K562 (cell line): ENCODE results near the gene TIMM10. TPM values are rescaled to one million over a fixed set of nuclear protein-coding genes. Genes with fewer than 3 reads are reported as not detected.

Source experiments
- ATAC-seq: fragments of 200-7000 bp; cut with Tn5 transposase; 3 replicates; pipeline ENCODE4 v1.9.1; 2020; ENCODE audit warnings: moderate library complexity
- BruUV-seq: library from RNA; stranded (reverse); fragments of 400-500 nt; replicated peaks from 2 replicates; lab custom pipeline; 2021; lab: Mats Ljungman, UMichigan
- CTCF ChIA-PET: fragments of 300-600 bp; formaldehyde crosslinking; extraction: SDS; loops from one replicate; lab custom pipeline; 2021; ENCODE audit warnings: low intra/inter-chr PET ratio; lab: Yijun Ruan, JAX
- POLR2A ChIA-PET: fragments of 300-600, 350-650 bp; sonication (Branson Sonifier 250); formaldehyde crosslinking; extraction: SDS; loops from one replicate; lab custom pipeline; 2021; ENCODE audit warnings: antibody characterized with exemption, inconsistent platforms; lab: Yijun Ruan, JAX
- DNase-seq, 4 experiments: peaks; one replicate each; pipeline versions ENCODE4 v3.0.0 to v3.0.0-alpha.2; 2011 to 2018; ENCODE audit warnings: low spot score in 3 of 4, mixed read lengths in 3 of 4; ENCODE audit errors: extremely low read depth in 1 of 4
- FAIRE-seq: peaks from 2 replicates; lab custom pipeline; 2011; peaks lifted over from hg19 to GRCh38; lab: Jason Lieb, UNC
- H2AFZ ChIP-seq: 2 replicates; pipeline ENCODE4 v1.6.0; 2011; ENCODE audit warnings: low read depth, low read length, control low read depth, inconsistent platforms
- H3K27ac ChIP-seq: fragments of 200-600 bp; 3 replicates; pipeline ENCODE4 v1.8.0; 2011; ENCODE audit warnings: low read depth, mild to moderate bottlenecking, control low read depth, inconsistent platforms, low read length, moderate library complexity, mixed read lengths; ENCODE audit errors: extremely low read depth
- H3K27me3 ChIP-seq, 2 experiments: fragments of 300-600 bp in 1 of 2; 2 replicates in 1 of 2; 3 replicates in 1 of 2; pipeline versions ENCODE4 v1.6.0 to v1.8.0; 2011; ENCODE audit warnings: inconsistent platforms in 2 of 2, low read length in 2 of 2, mild to moderate bottlenecking in 1 of 2, mixed read lengths in 1 of 2, moderate library complexity in 1 of 2; ENCODE audit not compliant: control insufficient read depth in 2 of 2, insufficient read depth in 2 of 2
- H3K36me3 ChIP-seq: fragments of 300-600 bp; 3 replicates; pipeline ENCODE4 v1.8.0; 2011; ENCODE audit warnings: mild to moderate bottlenecking, low read length, inconsistent platforms; ENCODE audit not compliant: control insufficient read depth, insufficient read depth
- H3K4me1 ChIP-seq, 2 experiments: fragments of 200-600 bp in 1 of 2; replicated peaks in 1 of 2; 2 replicates in 1 of 2; 3 replicates in 1 of 2; pipeline versions ENCODE4 v1.5.1 to v1.8.0; 2011; ENCODE audit warnings: inconsistent platforms in 2 of 2, low read length in 2 of 2, mild to moderate bottlenecking in 1 of 2, mixed read lengths in 1 of 2, moderate library complexity in 1 of 2; ENCODE audit not compliant: control insufficient read depth in 2 of 2, insufficient read depth in 2 of 2
- H3K4me2 ChIP-seq: 2 replicates; pipeline ENCODE4 v1.6.1; 2011; ENCODE audit warnings: low read length, control low read depth, inconsistent platforms, mixed read lengths; ENCODE audit not compliant: insufficient read depth
- H3K4me3 ChIP-seq: fragments of 200-600 bp; sonication (generic), shearing (Covaris generic); 2 replicates; pipeline ENCODE4 v1.5.1; 2016; ENCODE audit warnings: control low read depth, inconsistent platforms
- H3K79me2 ChIP-seq: fragments of 200-600 bp; 3 replicates; pipeline ENCODE4 v1.8.0; 2011; ENCODE audit warnings: low read length, inconsistent platforms; ENCODE audit not compliant: control insufficient read depth, insufficient read depth
- H3K9ac ChIP-seq, 2 experiments: 2 replicates each; pipeline versions ENCODE4 v1.6.0 to v1.6.1; 2011; ENCODE audit warnings: low read depth in 2 of 2, low read length in 2 of 2, control low read depth in 1 of 2, inconsistent platforms in 1 of 2, mild to moderate bottlenecking in 1 of 2, mixed read lengths in 1 of 2; ENCODE audit not compliant: insufficient read depth in 1 of 2
- H3K9me1 ChIP-seq: one replicate; pipeline ENCODE4 v1.6.0; 2011; ENCODE audit warnings: inconsistent platforms, mild to moderate bottlenecking, low read length, moderate library complexity; ENCODE audit not compliant: control insufficient read depth, insufficient read depth
- H3K9me3 ChIP-seq: replicated peaks from 2 replicates; pipeline ENCODE4 v1.5.1; 2011; ENCODE audit warnings: low read depth, low read length, inconsistent platforms; ENCODE audit not compliant: control insufficient read depth, insufficient read depth
- H4K20me1 ChIP-seq: replicated peaks from 2 replicates; pipeline ENCODE4 v1.6.1; 2011; ENCODE audit warnings: low read length, inconsistent platforms, mixed read lengths; ENCODE audit not compliant: control insufficient read depth, insufficient read depth
- COPS2 ChIP-seq: fragments of 450-650 bp; conservative IDR thresholded peaks from 2 replicates; pipeline ENCODE4 v1.6.1; 2016; ENCODE audit warnings: mild to moderate bottlenecking, moderate library complexity
- DPF2 ChIP-seq: fragments of 450-650 bp; IDR thresholded peaks from 2 replicates; pipeline ENCODE4 v1.6.1; 2016
- FOXP4 ChIP-seq: sonication (generic); formaldehyde crosslinking; IDR thresholded peaks from 2 replicates; pipeline ENCODE4 v1.8.0; 2022; ENCODE audit warnings: mild to moderate bottlenecking, missing genetic modification reagents, borderline replicate concordance
- NEUROD1 ChIP-seq: fragments of 150-350 bp; IDR thresholded peaks from 2 replicates; pipeline ENCODE4 v1.6.1; 2014; ENCODE audit warnings: borderline replicate concordance, low read length, low read depth; ENCODE audit not compliant: partially characterized antibody
- NR2C2 ChIP-seq, 2 experiments: fragments of 200-800 bp in 1 of 2; sonication (Bioruptor generic) in 1 of 2; sonication (generic) in 1 of 2; formaldehyde crosslinking in 1 of 2; IDR thresholded peaks; 2 replicates each; pipeline versions ENCODE4 v1.6.1 to v1.8.0; 2016 to 2022; ENCODE audit warnings: mild to moderate bottlenecking in 1 of 2, missing compliant biosample characterization in 1 of 2, missing genetic modification characterization in 1 of 2, missing genetic modification reagents in 1 of 2
- ZNF280A ChIP-seq: fragments of 450-650 bp; IDR thresholded peaks from 2 replicates; pipeline ENCODE4 v1.6.1; 2018; ENCODE audit warnings: mild to moderate bottlenecking, low read depth; ENCODE audit not compliant: partially characterized antibody
- ZNF41 ChIP-seq: fragments of 250-450 bp; sonication (Bioruptor Pico); conservative IDR thresholded peaks from 2 replicates; pipeline ENCODE4 v1.4.0; 2020; ENCODE audit warnings: mild to moderate bottlenecking
- ZNF699 ChIP-seq: fragments of 250-450 bp; sonication (Bioruptor Pico); IDR thresholded peaks from 2 replicates; pipeline ENCODE4 v1.8.0; 2021; ENCODE audit warnings: mild to moderate bottlenecking, moderate library complexity; ENCODE audit not compliant: insufficient replicate concordance
- WGBS: fragments of 100-300 bp; shearing (Covaris generic); methylation state at CpG from one replicate; pipeline ENCODE4 v1.1.6; 2016; ENCODE audit warnings: low coverage, mixed read lengths; ENCODE audit not compliant: insufficient coverage; ENCODE audit errors: missing lambda C conversion rate; 5-methylcytosine and 5-hydroxymethylcytosine counted together
- in situ Hi-C: fragments of 300-500 bp; cut with MboI; formaldehyde crosslinking; loops from 4 replicates; pipeline ENCODE4 v1.15.0; 2018; ENCODE audit warnings: inconsistent platforms, mixed read lengths
- intact Hi-C: fragments of 100-400 bp; cut with micrococcal nuclease; formaldehyde crosslinking; loops from 2 replicates; pipeline ENCODE4 v1.14.2; 2022
- polyA plus RNA-seq, 8 experiments: library from polyadenylated mRNA; depleted of rRNA in 4 of 8; stranded (reverse) in 5 of 8; unstranded in 3 of 8; fragments of >200 nt; fragmentation: Nextera tagmentation in 2 of 8; fragmentation: Illumina TruSeq in 1 of 8; extraction: Ambion mirVana in 2 of 8; extraction: Trizol in 1 of 8; gene quantifications; 2 replicates each; pipeline versions ENCODE4 v1.2.1 to v1.2.3, GENCODE V29; 2011 to 2014; ENCODE audit warnings: inconsistent platforms in 1 of 8, missing spikeins in 1 of 8
- total RNA-seq, 7 experiments: library from RNA; depleted of rRNA in 6 of 7; stranded (reverse); fragments of >200 nt in 6 of 7; fragmentation: Illumina TruSeq in 2 of 7; extraction: Trizol in 2 of 7; gene quantifications; 2 replicates each; pipeline versions ENCODE4 v1.2.1 to v1.2.3, GENCODE V29; 2011 to 2021; ENCODE audit warnings: low replicate concordance in 1 of 7

The TIMM10 gene
- total and polyA plus RNA-seq, 9 of the 15 experiments (the other 6 are each of a cell fraction or from before 2014, with no cell fraction given), result 109 to 553 (median 172) TPM

GRCh38 chr11:57508341-57509170, 22.0 kb downstream of the TIMM10 start:
- FAIRE-seq, result no peak
- POLR2A ChIA-PET, result interaction anchor here (1.0 kb wide), 1 partner anchor 14 kb away, joined by 3 read pairs; no protein-coding TSS in a partner anchor
- no peak for TF ChIP-seq DPF2
- TF ChIP-seq ZNF699, result no peak
- TF ChIP-seq NEUROD1, result no peak
- TF ChIP-seq COPS2, result no peak
- no peak for TF ChIP-seq ZNF41
- TF ChIP-seq ZNF280A, result no peak
- TF ChIP-seq FOXP4 (CRISPR knock-in tag), result no peak
- no peak for TF ChIP-seq NR2C2 (CRISPR knock-in tag; IDR thresholded peaks at IDR 0.05)
- no peak for TF ChIP-seq NR2C2 (tag; IDR thresholded peaks at IDR 0.05)

More at GRCh38 chr11:57508341-57509170, 22.0 kb downstream of the TIMM10 start:
- in situ Hi-C loops (no loop called here), intact Hi-C loops (no loop called here)
- no TSS peak for BruUV-seq
- Histone ChIP-seq H3K4me1 (peaks cover 8 to 15% of the 10 kb centered on the region in 2 experiments; a peak in 3 of 5 replicates), H3K9me3 (no peaks in the 10 kb centered on the region), H2AFZ (no peak overlapping the region), H3K79me2 (peaks cover 37% of the 10 kb centered on the region), H3K36me3 (peaks cover 52% of the 10 kb centered on the region), H3K27me3 (no peaks in the 10 kb centered on the region), H3K9me1 (no peaks in the 10 kb centered on the region), H3K4me2 (no peak overlapping the region), H4K20me1 (no peaks in the 10 kb centered on the region), H3K27ac (0 out of 3 replicates have a peak overlapping the region, but pooled peaks have one; percentile 25), H3K4me3 (no peak overlapping the region), H3K9ac (no peak overlapping the region)
- WGBS, result 75% methylated on average over 7 of the region's 7 CpGs
- DNase-seq (no peak), ATAC-seq (no peak)
- CTCF ChIA-PET, result no interaction called here
